Osteocyte (in vitro differentiated cells): ENCODE measurements around the gene MRPL32. TPM values are rescaled to one million over a fixed set of nuclear protein-coding genes. Genes with fewer than 3 reads are reported as not detected.

Source experiments
- DNase-seq: peaks from one replicate; pipeline ENCODE4 v3.0.0; 2021; ENCODE audit warnings: mixed read lengths; ENCODE audit not compliant: unreplicated experiment; ENCODE audit errors: extremely low spot score
- H3K27ac Mint-ChIP-seq: one replicate; pipeline ENCODE4 v1.8.0; 2021; ENCODE audit warnings: mild to moderate bottlenecking, mixed read lengths; ENCODE audit not compliant: unreplicated experiment
- H3K27me3 Mint-ChIP-seq: one replicate; pipeline ENCODE4 v1.8.0; 2021; ENCODE audit warnings: mixed read lengths; ENCODE audit not compliant: unreplicated experiment
- H3K36me3 Mint-ChIP-seq: one replicate; pipeline ENCODE4 v1.8.0; 2021; ENCODE audit warnings: mixed read lengths; ENCODE audit not compliant: unreplicated experiment
- H3K4me1 Mint-ChIP-seq: one replicate; pipeline ENCODE4 v1.8.0; 2021; ENCODE audit warnings: mixed read lengths; ENCODE audit not compliant: unreplicated experiment
- H3K4me3 Mint-ChIP-seq: one replicate; pipeline ENCODE4 v1.8.0; 2021; ENCODE audit warnings: mild to moderate bottlenecking, moderate library complexity, mixed read lengths; ENCODE audit not compliant: unreplicated experiment
- H3K9me3 Mint-ChIP-seq: one replicate; pipeline ENCODE4 v1.8.0; 2021; ENCODE audit warnings: mixed read lengths; ENCODE audit not compliant: unreplicated experiment
- total RNA-seq: library from RNA; stranded (reverse); gene quantifications from 2 replicates; pipeline ENCODE4 v1.2.1, GENCODE V29; 2021
- TF ChIP-seq, protein P1 (sequence below): fragments of 200-600 bp; sonication (generic); IDR thresholded peaks from 2 replicates; pipeline ENCODE4 v1.5.0; 2021; ENCODE audit warnings: antibody characterized with exemption, mild to moderate bottlenecking, moderate library complexity

The MRPL32 gene
- total RNA-seq, 1 donor from 2014 or later = 49.0 TPM

DNA sequence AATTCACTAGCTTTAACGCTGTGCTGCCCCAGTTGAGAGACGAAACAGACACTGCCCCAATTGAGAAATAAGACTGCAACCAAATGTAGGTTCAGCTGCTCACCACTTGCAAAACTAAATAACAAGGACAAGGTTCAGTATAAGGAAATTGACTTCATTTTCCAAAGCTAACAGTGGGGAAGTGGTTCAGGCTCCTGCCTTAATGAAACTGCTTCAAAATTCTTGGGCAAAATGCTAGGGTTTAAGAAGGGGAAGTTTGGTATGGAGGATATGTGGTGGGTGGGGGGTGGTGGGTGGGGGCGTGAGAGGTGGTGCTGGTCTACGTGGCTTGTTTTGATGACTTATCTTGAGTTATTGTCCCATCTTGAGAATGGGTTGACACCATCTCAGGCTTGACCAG, 21.8 kb downstream of the MRPL32 start:
- peaks cover 28% of the 10 kb centered on the region for H3K27me3 Mint-ChIP-seq
- no peak overlapping the region for H3K27ac Mint-ChIP-seq
- peaks cover 9% of the 10 kb centered on the region for H3K9me3 Mint-ChIP-seq
- TF ChIP-seq, protein P1, sequence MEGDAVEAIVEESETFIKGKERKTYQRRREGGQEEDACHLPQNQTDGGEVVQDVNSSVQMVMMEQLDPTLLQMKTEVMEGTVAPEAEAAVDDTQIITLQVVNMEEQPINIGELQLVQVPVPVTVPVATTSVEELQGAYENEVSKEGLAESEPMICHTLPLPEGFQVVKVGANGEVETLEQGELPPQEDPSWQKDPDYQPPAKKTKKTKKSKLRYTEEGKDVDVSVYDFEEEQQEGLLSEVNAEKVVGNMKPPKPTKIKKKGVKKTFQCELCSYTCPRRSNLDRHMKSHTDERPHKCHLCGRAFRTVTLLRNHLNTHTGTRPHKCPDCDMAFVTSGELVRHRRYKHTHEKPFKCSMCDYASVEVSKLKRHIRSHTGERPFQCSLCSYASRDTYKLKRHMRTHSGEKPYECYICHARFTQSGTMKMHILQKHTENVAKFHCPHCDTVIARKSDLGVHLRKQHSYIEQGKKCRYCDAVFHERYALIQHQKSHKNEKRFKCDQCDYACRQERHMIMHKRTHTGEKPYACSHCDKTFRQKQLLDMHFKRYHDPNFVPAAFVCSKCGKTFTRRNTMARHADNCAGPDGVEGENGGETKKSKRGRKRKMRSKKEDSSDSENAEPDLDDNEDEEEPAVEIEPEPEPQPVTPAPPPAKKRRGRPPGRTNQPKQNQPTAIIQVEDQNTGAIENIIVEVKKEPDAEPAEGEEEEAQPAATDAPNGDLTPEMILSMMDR = no peak
- H3K4me3 Mint-ChIP-seq = no peak overlapping the region
- DNase-seq = no peak
- no peaks in the 10 kb centered on the region for H3K36me3 Mint-ChIP-seq
- no peaks in the 10 kb centered on the region for H3K4me1 Mint-ChIP-seq

DNA sequence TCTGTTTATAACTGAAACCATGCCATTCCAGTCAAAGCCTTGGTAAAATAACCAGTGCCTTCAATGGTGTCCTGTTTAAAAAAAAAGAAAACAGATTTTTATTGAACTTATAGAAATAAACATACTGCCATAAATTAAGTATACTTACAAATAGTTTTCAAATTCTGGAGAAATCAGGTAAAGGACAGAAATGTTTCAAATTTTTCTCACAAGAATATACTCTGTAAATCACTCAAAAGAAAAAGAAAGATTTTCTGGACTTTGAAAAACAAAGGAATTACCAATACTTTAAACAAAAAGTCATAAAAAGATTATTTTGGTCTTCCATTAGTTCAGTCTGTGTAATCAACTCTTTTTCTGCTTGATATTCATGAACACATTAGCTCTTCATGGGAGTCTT, 23.9 kb downstream of the MRPL32 start:
- H3K27ac Mint-ChIP-seq = no peak overlapping the region
- H3K36me3 Mint-ChIP-seq = no peaks in the 10 kb centered on the region
- DNase-seq = no peak
- TF ChIP-seq, protein P1 = no peak
- no peak overlapping the region for H3K4me3 Mint-ChIP-seq
- H3K4me1 Mint-ChIP-seq = no peaks in the 10 kb centered on the region
- peaks cover 5% of the 10 kb centered on the region for H3K9me3 Mint-ChIP-seq
- H3K27me3 Mint-ChIP-seq = peaks cover 42% of the 10 kb centered on the region

DNA sequence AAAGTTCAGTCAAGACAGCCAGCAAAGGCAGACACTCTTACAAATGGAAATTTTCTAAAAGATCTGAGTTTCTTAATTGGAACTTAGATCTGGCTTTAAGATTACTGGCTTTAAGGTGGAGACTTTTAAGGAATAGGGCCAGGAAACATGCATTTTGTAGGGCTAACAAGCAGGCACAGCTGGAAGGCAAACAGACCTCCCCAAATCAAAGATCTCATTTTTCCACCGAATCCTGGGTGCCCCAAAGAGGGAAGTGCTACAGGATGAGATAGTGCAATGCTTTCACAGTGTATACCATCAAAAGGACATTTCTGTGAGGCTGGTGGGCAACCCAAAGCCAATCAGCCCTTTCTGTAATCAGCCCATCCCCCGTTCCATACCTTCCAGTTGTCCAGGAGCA, 27.4 kb downstream of the MRPL32 start:
- Mint-ChIP-seq H3K27ac (no peak overlapping the region), H3K9me3 (peaks cover 5% of the 10 kb centered on the region), H3K4me3 (no peak overlapping the region), H3K36me3 (no peaks in the 10 kb centered on the region), H3K27me3 (peaks cover 43% of the 10 kb centered on the region), H3K4me1 (no peaks in the 10 kb centered on the region)
- TF ChIP-seq, protein P1 = no peak
- DNase-seq = no peak

DNA sequence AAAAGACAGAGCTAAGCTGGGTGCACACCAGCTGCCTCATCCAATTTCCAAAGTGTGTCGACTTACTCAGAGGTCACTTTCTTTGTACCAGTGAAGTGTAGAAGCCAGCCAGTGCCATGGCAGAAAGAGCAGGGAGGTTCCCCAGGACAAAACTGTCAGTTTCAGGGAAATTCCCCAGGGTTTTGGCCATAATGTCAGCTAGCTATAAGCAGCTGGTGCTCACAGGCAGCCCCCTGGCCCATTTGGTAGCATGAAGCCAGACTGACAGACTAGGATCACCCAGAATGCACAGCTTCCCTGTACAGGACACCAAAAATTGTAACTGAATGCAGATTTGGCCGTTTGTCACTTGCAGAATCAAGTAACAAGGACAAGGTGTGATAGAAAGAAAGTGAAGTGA, 28.6 kb downstream of the MRPL32 start:
- H3K4me1 Mint-ChIP-seq = no peaks in the 10 kb centered on the region
- TF ChIP-seq, protein P1 = no peak
- H3K4me3 Mint-ChIP-seq = no peak overlapping the region
- H3K36me3 Mint-ChIP-seq = no peaks in the 10 kb centered on the region
- peaks cover 45% of the 10 kb centered on the region for H3K27me3 Mint-ChIP-seq
- no peak for DNase-seq
- H3K9me3 Mint-ChIP-seq = peaks cover 5% of the 10 kb centered on the region
- no peak overlapping the region for H3K27ac Mint-ChIP-seq

DNA sequence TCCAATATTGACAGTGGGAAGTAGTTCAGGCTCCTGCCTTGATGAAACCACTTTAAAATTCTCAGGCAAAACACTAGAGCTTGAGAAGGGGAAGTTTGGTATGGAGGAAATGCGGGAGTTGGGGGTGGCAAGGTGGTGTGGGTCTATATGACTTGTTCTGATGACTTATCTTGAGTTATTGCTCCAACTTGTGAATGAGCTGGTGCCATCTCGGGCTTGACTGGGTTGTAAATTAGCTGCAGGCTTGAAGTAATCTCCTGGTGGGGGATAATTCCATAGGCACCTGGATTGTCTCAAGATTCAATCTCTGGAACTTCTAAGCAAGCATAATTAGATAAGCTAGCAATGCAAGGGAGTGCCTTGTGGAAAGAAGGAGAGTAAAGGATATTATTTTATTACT, 29.0 kb downstream of the MRPL32 start:
- no peak for DNase-seq
- Mint-ChIP-seq H3K36me3 (no peaks in the 10 kb centered on the region), H3K4me3 (no peak overlapping the region), H3K27me3 (peaks cover 45% of the 10 kb centered on the region), H3K4me1 (no peaks in the 10 kb centered on the region), H3K27ac (no peak overlapping the region), H3K9me3 (peaks cover 3% of the 10 kb centered on the region)
- TF ChIP-seq, protein P1 = no peak
